Measurements from ENCODE around the gene ALDH7A1. TPM values are rescaled to one million over a fixed set of nuclear protein-coding genes. Genes with fewer than 3 reads are reported as not detected.

ALDH7A1 gene
- total and polyA plus RNA-seq, 11 donors = 12.3 to 67.6 (median 30.9) TPM

DNA sequence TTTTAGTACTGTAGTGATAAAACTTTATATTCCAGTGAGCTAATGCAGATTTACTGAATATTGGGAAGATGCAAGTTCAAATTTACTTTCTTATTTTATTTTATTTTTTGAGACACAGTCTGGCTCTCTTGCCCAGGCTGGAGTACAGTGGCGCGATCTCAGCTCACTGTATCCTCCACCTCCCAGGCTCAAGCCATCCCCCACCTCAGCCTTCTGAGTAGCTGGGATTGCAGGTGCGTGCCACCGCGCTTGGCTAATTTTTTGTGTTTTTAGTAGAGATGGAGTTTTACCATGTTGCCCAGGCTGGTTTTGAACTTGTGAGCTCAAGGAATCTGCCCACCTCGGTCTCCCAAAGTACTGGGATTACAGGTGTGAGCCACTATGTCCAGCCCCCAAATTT, 15.6 kb upstream of the ALDH7A1 start:
- H3K36me3 ChIP-seq = peaks cover 0 to 98% (median 71%) of the 10 kb centered on the region in 9 donors
- DNase-seq (no peak), ATAC-seq (no peak)
- no peak for TF ChIP-seq POLR2A (IDR thresholded peaks at IDR 0.05)
- TF ChIP-seq, protein P1, sequence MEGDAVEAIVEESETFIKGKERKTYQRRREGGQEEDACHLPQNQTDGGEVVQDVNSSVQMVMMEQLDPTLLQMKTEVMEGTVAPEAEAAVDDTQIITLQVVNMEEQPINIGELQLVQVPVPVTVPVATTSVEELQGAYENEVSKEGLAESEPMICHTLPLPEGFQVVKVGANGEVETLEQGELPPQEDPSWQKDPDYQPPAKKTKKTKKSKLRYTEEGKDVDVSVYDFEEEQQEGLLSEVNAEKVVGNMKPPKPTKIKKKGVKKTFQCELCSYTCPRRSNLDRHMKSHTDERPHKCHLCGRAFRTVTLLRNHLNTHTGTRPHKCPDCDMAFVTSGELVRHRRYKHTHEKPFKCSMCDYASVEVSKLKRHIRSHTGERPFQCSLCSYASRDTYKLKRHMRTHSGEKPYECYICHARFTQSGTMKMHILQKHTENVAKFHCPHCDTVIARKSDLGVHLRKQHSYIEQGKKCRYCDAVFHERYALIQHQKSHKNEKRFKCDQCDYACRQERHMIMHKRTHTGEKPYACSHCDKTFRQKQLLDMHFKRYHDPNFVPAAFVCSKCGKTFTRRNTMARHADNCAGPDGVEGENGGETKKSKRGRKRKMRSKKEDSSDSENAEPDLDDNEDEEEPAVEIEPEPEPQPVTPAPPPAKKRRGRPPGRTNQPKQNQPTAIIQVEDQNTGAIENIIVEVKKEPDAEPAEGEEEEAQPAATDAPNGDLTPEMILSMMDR (IDR thresholded peaks at IDR 0.05) = no peak
- H3K27me3 ChIP-seq = no peaks in the 10 kb centered on the region
- peaks cover 0 to 27% (median 14%) of the 10 kb centered on the region in 12 donors for H3K4me1 ChIP-seq
- 95 to 99% (median 97%) methylated on average over 6 of the region's 6 CpGs for WGBS, 4 donors
- intact Hi-C loops (cut with DNase I) = no loop called here
- no peak overlapping the region for H3K4me3 ChIP-seq
- H3K27ac ChIP-seq = no peak overlapping the region
- no peaks in the 10 kb centered on the region for H3K9me3 ChIP-seq

DNA sequence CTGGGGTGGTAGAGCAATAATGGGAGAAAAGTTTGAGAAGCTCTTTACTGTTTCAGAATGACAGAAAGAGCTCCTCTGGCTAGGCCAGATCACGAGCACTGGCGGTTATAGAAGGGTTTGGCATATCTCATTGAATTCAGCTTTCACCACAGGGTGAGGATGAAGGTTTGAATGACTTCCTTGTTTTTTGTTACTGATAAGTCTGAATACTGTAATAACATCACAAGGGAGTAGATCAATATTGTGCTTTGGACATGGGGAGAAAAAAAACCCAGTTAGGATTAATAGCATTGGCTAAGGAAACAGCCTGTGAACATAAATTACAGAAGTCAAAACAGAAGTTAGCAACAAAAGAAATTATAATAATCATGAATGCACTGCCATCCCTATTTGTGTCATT, 15.1 kb upstream of the ALDH7A1 start:
- Histone ChIP-seq H3K27ac (no peak overlapping the region), H3K9me3 (no peaks in the 10 kb centered on the region), H3K27me3 (no peaks in the 10 kb centered on the region), H3K4me1 (peaks cover 0 to 27% (median 16%) of the 10 kb centered on the region in 12 donors), H3K4me3 (no peak overlapping the region), H3K36me3 (peaks cover 0 to 98% (median 74%) of the 10 kb centered on the region in 9 donors)
- 76 to 89% (median 81%) methylated on average over 2 of the region's 2 CpGs for WGBS, 4 donors
- no peak for ATAC-seq
- TF ChIP-seq, protein P1 (IDR thresholded peaks at IDR 0.05) = no peak
- TF ChIP-seq POLR2A (IDR thresholded peaks at IDR 0.05) = no peak
- no peak for DNase-seq
- intact Hi-C loops (cut with DNase I) = no loop called here

DNA sequence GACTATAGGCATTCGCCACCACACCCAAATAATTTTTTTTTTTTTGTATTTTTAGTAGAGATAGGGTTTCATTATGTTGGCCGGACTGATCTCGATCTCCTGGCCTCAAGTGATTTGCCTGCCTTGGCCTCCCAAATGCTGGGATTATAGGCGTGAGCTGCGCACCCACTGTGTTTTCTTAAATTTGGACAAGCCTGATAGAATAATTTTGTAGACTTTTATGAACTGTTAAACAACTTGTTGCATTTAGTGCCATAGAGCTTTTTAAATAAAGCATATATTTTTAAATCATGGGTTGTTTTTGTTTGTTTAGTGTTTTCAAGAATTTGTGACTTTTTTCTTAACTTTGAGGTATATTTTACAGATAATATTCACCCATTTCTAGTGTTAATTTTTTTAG, 10.5 kb upstream of the ALDH7A1 start:
- intact Hi-C loops (cut with DNase I) = no loop called here
- WGBS, 4 donors = 73 to 85% (median 81%) methylated on average over 5 of the region's 5 CpGs
- ATAC-seq (no peak), DNase-seq (no peak)
- TF ChIP-seq, protein P1 (IDR thresholded peaks at IDR 0.05) = no peak
- no peak for TF ChIP-seq POLR2A (IDR thresholded peaks at IDR 0.05)
- H3K4me3 ChIP-seq = no peak overlapping the region
- no peaks in the 10 kb centered on the region for H3K27me3 ChIP-seq
- no peak overlapping the region for H3K27ac ChIP-seq
- peaks cover 0 to 75% (median 66%) of the 10 kb centered on the region in 9 donors for H3K36me3 ChIP-seq
- H3K4me1 ChIP-seq = peaks cover 4 to 61% (median 41%) of the 10 kb centered on the region in 12 donors
- H3K9me3 ChIP-seq = no peaks in the 10 kb centered on the region

DNA sequence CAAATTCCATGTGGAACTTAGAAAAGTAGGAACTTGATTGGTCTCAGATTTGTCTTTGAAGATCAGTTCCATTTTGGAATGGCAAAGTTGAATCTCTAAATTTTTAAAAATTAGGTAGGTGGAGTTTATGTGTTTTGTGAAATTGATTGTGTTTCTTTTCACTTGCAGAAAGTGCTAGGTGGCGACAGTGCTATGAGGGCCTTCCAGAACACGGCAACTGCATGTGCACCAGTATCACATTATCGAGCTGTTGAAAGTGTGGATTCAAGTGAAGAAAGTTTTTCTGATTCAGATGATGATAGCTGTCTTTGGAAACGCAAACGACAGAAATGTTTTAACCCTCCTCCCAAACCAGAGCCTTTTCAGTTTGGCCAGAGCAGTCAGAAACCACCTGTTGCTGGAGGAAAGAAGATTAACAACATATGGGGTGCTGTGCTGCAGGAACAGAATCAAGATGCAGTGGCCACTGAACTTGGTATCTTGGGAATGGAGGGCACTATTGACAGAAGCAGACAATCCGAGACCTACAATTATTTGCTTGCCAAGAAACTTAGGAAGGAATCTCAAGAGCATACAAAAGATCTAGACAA, 8.5 kb upstream of the ALDH7A1 start:
- WGBS, 4 donors = 53 to 65% (median 57%) methylated on average over 6 of the region's 6 CpGs
- DNase-seq = no peak
- intact Hi-C loops (cut with DNase I) = loop anchor here in 2 of 10 donors (5.0 kb wide), 2 partner anchors 61 to 251 kb away; no protein-coding TSS in a partner anchor
- no peak for TF ChIP-seq POLR2A (IDR thresholded peaks at IDR 0.05)
- TF ChIP-seq, protein P1 (IDR thresholded peaks at IDR 0.05) = no peak
- peaks cover 0 to 54% (median 45%) of the 10 kb centered on the region in 9 donors for H3K36me3 ChIP-seq
- H3K27ac ChIP-seq = no peak overlapping the region
- H3K4me1 ChIP-seq = peaks cover 4 to 61% (median 43%) of the 10 kb centered on the region in 12 donors
- no peak for ATAC-seq
- H3K4me3 ChIP-seq = no peak overlapping the region
- no peaks in the 10 kb centered on the region for H3K27me3 ChIP-seq
- H3K9me3 ChIP-seq = no peaks in the 10 kb centered on the region
